Measurements from ENCODE around the gene DERA. TPM values are rescaled to one million over a fixed set of nuclear protein-coding genes. Genes with fewer than 3 reads are reported as not detected.
"Not testable (repeated sequence)": the region's sequence is repeated elsewhere in the genome, so short reads cannot be mapped to it uniquely, and the experiment has no call there.

DERA gene
- total RNA-seq, 3 donors from 2014 or later: 6.8 to 10.4 (median 7.0) TPM

- Mint-ChIP-seq H3K36me3 (ENCODE audit: insufficient read depth) (peaks cover 66% of the 10 kb centered on the region), H3K9me3 (peaks cover 4% of the 10 kb centered on the region), H3K4me1 (ENCODE audit: low read depth) (peaks cover 1% of the 10 kb centered on the region), H3K4me3 (no peak overlapping the region), H3K27me3 (ENCODE audit: low read depth) (no peaks in the 10 kb centered on the region)
- no peak for DNase-seq
- no peak for ATAC-seq
Measured at GRCh38 chr12:15988983-15989755, 78.0 kb downstream of the DERA start.

- Mint-ChIP-seq H3K4me3 (no peak overlapping the region), H3K4me1 (ENCODE audit: low read depth) (no peaks in the 10 kb centered on the region), H3K9me3 (no peaks in the 10 kb centered on the region), H3K27me3 (ENCODE audit: low read depth) (no peaks in the 10 kb centered on the region), H3K36me3 (ENCODE audit: insufficient read depth) (peaks cover 35% of the 10 kb centered on the region)
- ATAC-seq: no peak
- no peak for DNase-seq
Measured at GRCh38 chr12:15995801-15996200, 84.7 kb downstream of the DERA start.

- DNase-seq (no peak), ATAC-seq (no peak)
- no peaks in the 10 kb centered on the region for H3K9me3 Mint-ChIP-seq
- no peaks in the 10 kb centered on the region for H3K27me3 Mint-ChIP-seq (ENCODE audit: low read depth)
- H3K4me3 Mint-ChIP-seq: no peak overlapping the region
- H3K4me1 Mint-ChIP-seq (ENCODE audit: low read depth): no peaks in the 10 kb centered on the region
- H3K36me3 Mint-ChIP-seq (ENCODE audit: insufficient read depth): peaks cover 31% of the 10 kb centered on the region
Measured at GRCh38 chr12:15996254-15996653, 85.1 kb downstream of the DERA start.

- H3K4me1 Mint-ChIP-seq (ENCODE audit: low read depth): no peaks in the 10 kb centered on the region
- ATAC-seq (no peak), DNase-seq (no peak)
- H3K27me3 Mint-ChIP-seq (ENCODE audit: low read depth): no peaks in the 10 kb centered on the region
- H3K4me3 Mint-ChIP-seq: no peak overlapping the region
- H3K9me3 Mint-ChIP-seq: no peaks in the 10 kb centered on the region
- H3K36me3 Mint-ChIP-seq (ENCODE audit: insufficient read depth): peaks cover 27% of the 10 kb centered on the region
Measured at GRCh38 chr12:15996948-15997347, 85.8 kb downstream of the DERA start.

- Mint-ChIP-seq H3K9me3 (no peaks in the 10 kb centered on the region), H3K4me1 (ENCODE audit: low read depth) (no peaks in the 10 kb centered on the region), H3K4me3 (no peak overlapping the region), H3K36me3 (ENCODE audit: insufficient read depth) (peaks cover 23% of the 10 kb centered on the region), H3K27me3 (ENCODE audit: low read depth) (no peaks in the 10 kb centered on the region)
- no peak for DNase-seq
- no peak for ATAC-seq
Measured at GRCh38 chr12:15997910-15998309, 86.8 kb downstream of the DERA start.

DNA sequence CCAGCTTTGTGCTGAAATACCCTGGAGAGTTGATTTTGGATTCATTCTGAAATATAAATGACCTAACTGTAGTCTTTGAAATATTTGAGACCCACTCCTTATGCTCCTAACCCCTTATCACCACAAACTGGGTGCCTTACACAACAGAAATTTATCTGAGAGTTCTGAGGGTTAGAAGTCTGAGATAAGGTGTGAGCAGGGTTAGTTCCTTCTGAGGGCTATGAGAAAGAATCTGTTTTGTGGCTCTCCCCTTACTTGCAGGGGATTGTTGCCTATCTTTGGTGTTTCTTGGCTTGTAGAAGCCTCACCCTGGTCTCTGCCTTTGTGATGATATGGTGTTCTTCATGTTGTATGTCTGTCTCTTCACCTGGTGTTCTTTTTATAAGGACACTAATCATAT is 91.7 kb downstream of the DERA start:
- H3K9me3 Mint-ChIP-seq: no peaks in the 10 kb centered on the region
- H3K4me1 Mint-ChIP-seq (ENCODE audit: low read depth): no peaks in the 10 kb centered on the region
- H3K4me3 Mint-ChIP-seq: no peak overlapping the region
- H3K27me3 Mint-ChIP-seq (ENCODE audit: low read depth): no peaks in the 10 kb centered on the region
- H3K36me3 Mint-ChIP-seq (ENCODE audit: insufficient read depth): peaks cover 25% of the 10 kb centered on the region
- no peak for ATAC-seq
- no peak for DNase-seq

DNA sequence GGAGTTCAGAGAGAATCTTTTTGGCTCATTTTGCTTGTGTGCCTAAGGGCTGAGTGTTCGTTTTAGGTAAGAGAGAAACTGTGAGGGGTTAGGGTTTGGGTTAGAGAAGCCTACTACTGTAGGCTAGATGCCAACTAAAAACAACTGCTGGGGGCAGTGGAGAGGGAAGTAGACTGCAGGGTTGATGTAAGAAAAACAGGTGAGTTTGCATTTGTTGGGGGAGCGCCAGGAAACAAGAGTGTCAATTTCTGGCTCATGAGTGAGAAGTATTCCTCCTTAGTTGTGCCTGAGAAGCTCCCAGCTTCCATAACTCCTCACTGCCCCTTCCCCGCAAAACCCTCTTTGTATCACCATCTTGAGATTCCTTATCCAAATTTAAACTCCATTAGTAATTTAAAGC is 92.3 kb downstream of the DERA start:
- Mint-ChIP-seq H3K36me3 (ENCODE audit: insufficient read depth) (peaks cover 27% of the 10 kb centered on the region), H3K27me3 (ENCODE audit: low read depth) (no peaks in the 10 kb centered on the region), H3K4me1 (ENCODE audit: low read depth) (no peaks in the 10 kb centered on the region), H3K4me3 (no peak overlapping the region), H3K9me3 (no peaks in the 10 kb centered on the region)
- ATAC-seq (no peak), DNase-seq (no peak)

DNA sequence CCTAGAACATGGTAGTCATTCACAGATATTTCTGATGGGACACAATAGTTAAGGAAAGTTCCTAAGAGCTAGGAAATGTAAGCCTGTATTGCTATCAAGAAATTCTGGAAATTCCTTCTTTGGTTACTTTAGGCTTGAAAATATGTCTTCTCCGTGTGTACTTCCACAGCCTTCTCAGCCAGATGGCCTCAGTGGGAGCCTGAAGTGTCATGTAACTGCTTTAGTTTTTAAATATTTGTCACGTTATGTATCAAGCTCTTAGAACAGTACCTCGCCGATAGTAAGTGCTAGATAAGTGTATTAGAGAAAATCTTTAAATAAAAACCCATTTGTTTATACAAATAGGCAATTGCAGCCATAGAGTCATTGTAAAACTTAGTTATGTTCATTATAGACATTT is 95.6 kb downstream of the DERA start:
- DNase-seq (no peak), ATAC-seq (no peak)
- H3K4me1 Mint-ChIP-seq (ENCODE audit: low read depth): no peaks in the 10 kb centered on the region
- peaks cover under 1% of the 10 kb centered on the region for H3K9me3 Mint-ChIP-seq
- H3K4me3 Mint-ChIP-seq: no peak overlapping the region
- no peaks in the 10 kb centered on the region for H3K27me3 Mint-ChIP-seq (ENCODE audit: low read depth)
- H3K36me3 Mint-ChIP-seq (ENCODE audit: insufficient read depth): peaks cover 29% of the 10 kb centered on the region

DNA sequence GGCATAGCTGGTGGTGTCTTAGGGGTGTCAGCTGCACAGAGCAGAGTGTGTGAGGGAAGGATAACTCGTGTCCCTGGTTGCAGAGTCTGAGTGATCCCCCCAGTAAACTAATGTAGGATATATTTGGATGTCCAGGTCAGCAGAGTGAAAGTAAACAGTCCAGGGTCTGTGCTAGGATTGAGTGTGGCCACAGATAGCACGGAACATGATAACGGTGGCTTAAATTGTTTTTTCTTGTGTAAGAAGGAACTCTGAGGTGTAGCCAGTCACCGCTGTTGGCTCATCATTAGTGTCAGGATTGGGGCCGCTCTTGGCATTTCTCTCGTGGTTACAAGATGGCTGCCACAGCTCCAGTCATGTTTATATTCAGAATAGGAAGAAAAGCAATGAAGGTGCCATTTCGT is 97.3 kb downstream of the DERA start:
- Mint-ChIP-seq H3K4me1 (ENCODE audit: low read depth) (no peaks in the 10 kb centered on the region), H3K36me3 (ENCODE audit: insufficient read depth) (peaks cover 37% of the 10 kb centered on the region)

GRCh38 chr12:16012117-16012516 is 101.0 kb downstream of the DERA start:
- H3K4me1 Mint-ChIP-seq (ENCODE audit: low read depth): no peaks in the 10 kb centered on the region
- H3K4me3 Mint-ChIP-seq: no peak overlapping the region
- DNase-seq (no peak), ATAC-seq (no peak)
- no peaks in the 10 kb centered on the region for H3K27me3 Mint-ChIP-seq (ENCODE audit: low read depth)
- peaks cover 62% of the 10 kb centered on the region for H3K36me3 Mint-ChIP-seq (ENCODE audit: insufficient read depth)
- peaks cover 31% of the 10 kb centered on the region for H3K9me3 Mint-ChIP-seq

More for the DNA sequence above, 97.3 kb downstream of the DERA start:
- no peak overlapping the region for H3K4me3 Mint-ChIP-seq
- no peaks in the 10 kb centered on the region for H3K27me3 Mint-ChIP-seq (ENCODE audit: low read depth)
- DNase-seq: no peak
- no peak for ATAC-seq
- peaks cover 15% of the 10 kb centered on the region for H3K9me3 Mint-ChIP-seq

DNA sequence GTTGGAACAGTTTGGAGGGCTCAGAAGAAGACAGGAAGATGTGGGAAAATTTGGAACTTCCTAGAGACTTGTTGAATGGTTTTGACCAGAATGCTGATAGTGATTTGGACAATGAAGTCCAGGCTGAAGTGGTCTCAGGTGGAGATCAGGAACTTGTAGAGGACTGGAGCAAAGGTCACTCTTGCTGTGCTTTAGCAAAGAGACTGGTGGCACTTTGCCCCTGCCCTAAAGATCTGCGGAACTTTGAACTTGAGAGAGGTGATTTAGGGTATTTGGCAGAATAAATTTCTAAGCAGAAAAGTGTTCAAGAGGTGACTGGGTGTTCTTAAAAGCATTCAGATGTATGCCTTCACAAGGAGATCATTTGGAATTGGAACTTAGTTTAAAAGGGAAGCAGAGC is 102.6 kb downstream of the DERA start:
- not testable (repeated sequence) for ATAC-seq; H3K27me3 Mint-ChIP-seq (ENCODE audit: low read depth)

GRCh38 chr12:16014394-16014793 is 103.3 kb downstream of the DERA start:
- H3K27me3 Mint-ChIP-seq (ENCODE audit: low read depth); H3K4me1 Mint-ChIP-seq (ENCODE audit: low read depth); ATAC-seq; DNase-seq; H3K4me3 Mint-ChIP-seq: not testable (repeated sequence)
- Mint-ChIP-seq H3K36me3 (ENCODE audit: insufficient read depth) (peaks cover 60% of the 10 kb centered on the region), H3K9me3 (peaks cover 33% of the 10 kb centered on the region)

More for the DNA sequence above, 102.6 kb downstream of the DERA start:
- not testable (repeated sequence) for H3K4me3 Mint-ChIP-seq; DNase-seq; H3K4me1 Mint-ChIP-seq (ENCODE audit: low read depth)
- Mint-ChIP-seq H3K36me3 (ENCODE audit: insufficient read depth) (peaks cover 60% of the 10 kb centered on the region), H3K9me3 (peaks cover 31% of the 10 kb centered on the region)

- peaks cover 76% of the 10 kb centered on the region for H3K36me3 Mint-ChIP-seq (ENCODE audit: insufficient read depth)
- no peaks in the 10 kb centered on the region for H3K4me1 Mint-ChIP-seq (ENCODE audit: low read depth)
- H3K27me3 Mint-ChIP-seq (ENCODE audit: low read depth): no peaks in the 10 kb centered on the region
- peaks cover 48% of the 10 kb centered on the region for H3K9me3 Mint-ChIP-seq
- no peak for ATAC-seq
- no peak overlapping the region for H3K4me3 Mint-ChIP-seq
- no peak for DNase-seq
Measured at GRCh38 chr12:16016748-16017147, 105.6 kb downstream of the DERA start.

GRCh38 chr12:16018306-16018705 is 107.2 kb downstream of the DERA start:
- peaks cover 70% of the 10 kb centered on the region for H3K36me3 Mint-ChIP-seq (ENCODE audit: insufficient read depth)

DNA sequence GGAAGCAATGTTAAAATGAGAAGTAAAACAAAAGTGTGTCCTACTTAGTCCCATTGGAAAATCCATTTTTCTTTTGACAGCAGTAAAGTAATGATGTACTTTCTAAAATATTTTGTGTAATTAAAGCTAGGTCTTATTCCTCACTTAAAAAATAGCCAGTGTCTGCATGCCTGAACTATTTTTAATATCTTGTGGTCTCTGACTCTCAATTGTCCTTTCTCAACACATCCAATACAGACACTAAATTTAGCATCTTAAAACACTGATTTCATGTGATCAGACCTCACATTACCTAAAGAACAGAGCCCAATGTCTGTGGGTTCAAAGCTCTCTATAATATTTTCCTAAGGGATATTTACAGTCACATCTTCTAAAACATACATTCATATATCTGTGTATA is 108.0 kb downstream of the DERA start:
- no peak overlapping the region for H3K4me3 Mint-ChIP-seq
- ATAC-seq (no peak), DNase-seq (no peak)
- no peaks in the 10 kb centered on the region for H3K27me3 Mint-ChIP-seq (ENCODE audit: low read depth)
- peaks cover 33% of the 10 kb centered on the region for H3K9me3 Mint-ChIP-seq
- H3K36me3 Mint-ChIP-seq (ENCODE audit: insufficient read depth): peaks cover 67% of the 10 kb centered on the region
- H3K4me1 Mint-ChIP-seq (ENCODE audit: low read depth): no peaks in the 10 kb centered on the region

More at GRCh38 chr12:16018306-16018705, 107.2 kb downstream of the DERA start:
- ATAC-seq (no peak), DNase-seq (no peak)
- H3K27me3 Mint-ChIP-seq (ENCODE audit: low read depth): no peaks in the 10 kb centered on the region
- no peak overlapping the region for H3K4me3 Mint-ChIP-seq
- H3K4me1 Mint-ChIP-seq (ENCODE audit: low read depth): no peaks in the 10 kb centered on the region
- peaks cover 42% of the 10 kb centered on the region for H3K9me3 Mint-ChIP-seq

All from activated T-cell treated with anti-CD3 and anti-CD28 coated beads, Interleukin-2, amount 50 U/mL, for 4 hours (primary cell).